H1 (cell line): ENCODE results near the gene CEACAM16. TPM values are rescaled to one million over a fixed set of nuclear protein-coding genes. Genes with fewer than 3 reads are reported as not detected.

ENCODE experiments used
- CTCF ChIA-PET: fragments of 300-600 bp; sonication (Branson Sonifier 250); formaldehyde crosslinking; loops from one replicate; lab custom pipeline; 2021; ENCODE audit not compliant: partially characterized antibody; lab: Charles Lee
- POLR2A ChIA-PET: fragments of 300-600 bp; sonication (Branson Sonifier 250); formaldehyde crosslinking; loops from one replicate; lab custom pipeline; 2021; ENCODE audit warnings: inconsistent platforms; ENCODE audit not compliant: partially characterized antibody; lab: Charles Lee
- DNase-seq, 2 experiments: peaks; one replicate each; pipeline versions ENCODE4 v3.0.0 to v3.0.0-alpha.2; 2010 to 2022; ENCODE audit warnings: low spot score in 2 of 2, low read depth in 1 of 2, mixed read lengths in 1 of 2
- FAIRE-seq: peaks from 2 replicates; lab custom pipeline; 2011; peaks lifted over from hg19 to GRCh38; lab: Jason Lieb, UNC
- H2AFZ ChIP-seq: 2 replicates; pipeline ENCODE4 v1.8.1; 2012; ENCODE audit warnings: low read length, inconsistent platforms
- H2AK5ac ChIP-seq: 2 replicates; pipeline ENCODE4 v1.6.1; 2013; ENCODE audit warnings: low read depth, low read length
- H2BK120ac ChIP-seq: replicated peaks from 2 replicates; pipeline ENCODE3; 2013; ENCODE audit warnings: low read depth, low read length, inconsistent platforms
- H2BK12ac ChIP-seq: 2 replicates; pipeline ENCODE4 v1.6.1; 2013; ENCODE audit warnings: low read depth, low read length
- H2BK15ac ChIP-seq: 2 replicates; pipeline ENCODE4 v1.6.1; 2013; ENCODE audit warnings: low read length
- H2BK20ac ChIP-seq: 2 replicates; pipeline ENCODE4 v1.6.1; 2013; ENCODE audit warnings: low read length
- H2BK5ac ChIP-seq: 2 replicates; pipeline ENCODE4 v1.6.1; 2013; ENCODE audit warnings: low read depth, low read length
- H3K14ac ChIP-seq: 2 replicates; pipeline ENCODE4 v1.6.1; 2013; ENCODE audit warnings: inconsistent platforms; ENCODE audit not compliant: insufficient read length
- H3K18ac ChIP-seq: 2 replicates; pipeline ENCODE4 v1.6.1; 2013; ENCODE audit warnings: low read length; ENCODE audit errors: extremely low read depth
- H3K23ac ChIP-seq: 2 replicates; pipeline ENCODE4 v1.6.1; 2013; ENCODE audit warnings: inconsistent platforms; ENCODE audit not compliant: insufficient read length
- H3K23me2 ChIP-seq: 2 replicates; pipeline ENCODE4 v1.6.1; 2013; ENCODE audit warnings: low read depth, low read length
- H3K27ac ChIP-seq: 2 replicates; pipeline ENCODE4 v1.6.1; 2011; ENCODE audit warnings: low read depth, low read length, inconsistent platforms
- H3K27me3 ChIP-seq, 4 experiments: replicated peaks in 1 of 4; 1 replicate in 1 of 4; 2 replicates in 3 of 4; pipeline versions ENCODE4 v1.6.1 to v1.8.1; 2011 to 2013; ENCODE audit warnings: low read length in 3 of 4, mild to moderate bottlenecking in 3 of 4, inconsistent platforms in 2 of 4, mixed read lengths in 2 of 4, moderate library complexity in 1 of 4; ENCODE audit not compliant: control insufficient read depth in 3 of 4, insufficient read depth in 3 of 4; ENCODE audit errors: extremely low read depth in 1 of 4
- H3K36me3 ChIP-seq, 4 experiments: 2 replicates each; pipeline versions ENCODE4 v1.6.1 to v1.8.1; 2011 to 2013; ENCODE audit warnings: mild to moderate bottlenecking in 4 of 4, low read length in 3 of 4, moderate library complexity in 2 of 4, control low read depth in 1 of 4, inconsistent platforms in 1 of 4; ENCODE audit not compliant: insufficient read depth in 4 of 4, control insufficient read depth in 2 of 4
- H3K4ac ChIP-seq: replicated peaks from 2 replicates; pipeline ENCODE3; 2013; ENCODE audit warnings: low read length, low read depth, mixed read lengths, inconsistent platforms; ENCODE audit not compliant: insufficient read length
- H3K4me1 ChIP-seq, 4 experiments: replicated peaks in 1 of 4; 1 replicate in 1 of 4; 2 replicates in 3 of 4; pipeline versions ENCODE4 v1.6.1 to v1.8.1; 2011 to 2013; ENCODE audit warnings: low read length in 3 of 4, inconsistent platforms in 2 of 4, mixed read lengths in 1 of 4; ENCODE audit not compliant: insufficient read depth in 4 of 4, control insufficient read depth in 3 of 4
- H3K4me2 ChIP-seq, 2 experiments: 2 replicates each; pipeline versions ENCODE4 v1.6.1 to v1.8.1; 2011 to 2013; ENCODE audit warnings: low read depth in 2 of 2, low read length in 2 of 2, control low read depth in 1 of 2, inconsistent platforms in 1 of 2, mild to moderate bottlenecking in 1 of 2; ENCODE audit not compliant: insufficient read depth in 1 of 2
- H3K4me3 ChIP-seq, 4 experiments: fragments of 200-600, 300-600 bp in 1 of 4; sonication (generic), shearing (Covaris generic), sonication (Bioruptor Twin) in 1 of 4; 2 replicates each; pipeline versions ENCODE4 v1.5.1 to v1.8.1; 2011 to 2016; ENCODE audit warnings: low read length in 4 of 4, low read depth in 3 of 4, control low read depth in 2 of 4, inconsistent platforms in 2 of 4, mild to moderate bottlenecking in 2 of 4, mixed read lengths in 1 of 4, moderate library complexity in 1 of 4; ENCODE audit not compliant: insufficient read depth in 2 of 4; ENCODE audit errors: extremely low read depth in 1 of 4
- H3K56ac ChIP-seq: replicated peaks from 2 replicates; pipeline ENCODE3; 2013; ENCODE audit warnings: low read depth, mild to moderate bottlenecking, mixed read lengths, low read length, inconsistent platforms; ENCODE audit not compliant: insufficient read length
- H3K79me1 ChIP-seq: 2 replicates; pipeline ENCODE4 v1.6.1; 2013; ENCODE audit warnings: low read depth, low read length, control low read depth
- H3K79me2 ChIP-seq, 2 experiments: 2 replicates each; pipeline versions ENCODE4 v1.6.1 to v1.8.1; 2012 to 2013; ENCODE audit warnings: low read length in 2 of 2, mild to moderate bottlenecking in 2 of 2, inconsistent platforms in 1 of 2; ENCODE audit not compliant: insufficient read depth in 2 of 2, control insufficient read depth in 1 of 2
- H3K9ac ChIP-seq, 4 experiments: replicated peaks in 1 of 4; 1 replicate in 1 of 4; 2 replicates in 3 of 4; pipeline versions ENCODE4 v1.6.1 to v1.8.1; 2011 to 2013; ENCODE audit warnings: low read depth in 3 of 4, low read length in 3 of 4, control low read depth in 2 of 4, mild to moderate bottlenecking in 2 of 4, moderate library complexity in 2 of 4, inconsistent platforms in 1 of 4; ENCODE audit errors: extremely low read depth in 1 of 4
- H3K9me3 ChIP-seq, 2 experiments: 2 replicates each; pipeline versions ENCODE4 v1.6.1 to v1.8.1; 2012 to 2013; ENCODE audit warnings: mild to moderate bottlenecking in 2 of 2, moderate library complexity in 2 of 2, control low read depth in 1 of 2, inconsistent platforms in 1 of 2, low read depth in 1 of 2, low read length in 1 of 2, mixed read lengths in 1 of 2; ENCODE audit not compliant: insufficient read depth in 2 of 2
- H4K20me1 ChIP-seq, 2 experiments: replicated peaks in 1 of 2; 2 replicates each; pipeline versions ENCODE3 to v1.8.1; 2011 to 2013; ENCODE audit warnings: inconsistent platforms in 2 of 2, low read length in 2 of 2, mild to moderate bottlenecking in 1 of 2; ENCODE audit not compliant: insufficient read depth in 2 of 2, control insufficient read depth in 1 of 2
- H4K5ac ChIP-seq: 2 replicates; pipeline ENCODE4 v1.6.1; 2013; ENCODE audit warnings: low read length, low read depth, mixed read lengths, inconsistent platforms; ENCODE audit not compliant: insufficient read length
- H4K8ac ChIP-seq: 2 replicates; pipeline ENCODE4 v1.8.0; 2013; ENCODE audit warnings: mild to moderate bottlenecking, moderate library complexity, low read length, inconsistent platforms; ENCODE audit not compliant: insufficient read depth; ENCODE audit errors: extremely low read depth
- H4K91ac ChIP-seq: replicated peaks from 2 replicates; pipeline ENCODE3; 2013; ENCODE audit warnings: low read length, mixed read lengths, inconsistent platforms; ENCODE audit not compliant: insufficient read length
- CREB1 ChIP-seq: IDR thresholded peaks from 2 replicates; pipeline ENCODE4 v1.6.1; 2012; ENCODE audit warnings: inconsistent platforms
- CTCF ChIP-seq, 3 experiments: IDR thresholded peaks; 1 replicate in 2 of 3; 2 replicates in 1 of 3; pipeline versions ENCODE4 v1.5.1 to v1.6.1; 2011; ENCODE audit warnings: low read length in 3 of 3, mild to moderate bottlenecking in 3 of 3, inconsistent platforms in 2 of 3, low read depth in 1 of 3, moderate library complexity in 1 of 3; ENCODE audit not compliant: insufficient read depth in 1 of 3; ENCODE audit errors: control extremely low read depth in 1 of 3
- EGR1 ChIP-seq: IDR thresholded peaks from 2 replicates; pipeline ENCODE4 v1.6.1; 2011; ENCODE audit warnings: low read depth, low read length, borderline replicate concordance
- GTF2F1 ChIP-seq: IDR thresholded peaks from 2 replicates; pipeline ENCODE4 v1.6.1; 2012; ENCODE audit warnings: low read depth, low read length, improper control_type of control experiment, borderline replicate concordance
- JUN ChIP-seq: IDR thresholded peaks from 2 replicates; pipeline ENCODE4 v1.6.1; 2011; ENCODE audit warnings: low read depth, mild to moderate bottlenecking, improper control_type of control experiment, low read length
- MAX ChIP-seq: IDR thresholded peaks from 2 replicates; pipeline ENCODE4 v1.6.1; 2012; ENCODE audit warnings: inconsistent platforms
- RAD21 ChIP-seq, 2 experiments: IDR thresholded peaks in 1 of 2; conservative IDR thresholded peaks in 1 of 2; 2 replicates each; pipeline ENCODE4 v1.6.1; 2011; ENCODE audit warnings: low read depth in 2 of 2, low read length in 2 of 2, improper control_type of control experiment in 1 of 2, inconsistent platforms in 1 of 2, mild to moderate bottlenecking in 1 of 2, moderate library complexity in 1 of 2
- SAP30 ChIP-seq: fragments of 300-600 bp; sonication (generic); IDR thresholded peaks from 2 replicates; pipeline ENCODE4 v1.7.1; 2012; ENCODE audit warnings: low read length, moderate library complexity, mild to moderate bottlenecking, inconsistent platforms; ENCODE audit not compliant: insufficient read depth, insufficient replicate concordance
- SIRT6 ChIP-seq: IDR thresholded peaks from one replicate; pipeline ENCODE4 v1.7.1; 2012; ENCODE audit warnings: low read length, inconsistent platforms
- SRF ChIP-seq: IDR thresholded peaks from 2 replicates; pipeline ENCODE4 v1.6.1; 2011; ENCODE audit warnings: mild to moderate bottlenecking, low read depth, low read length, moderate library complexity
- TBP ChIP-seq: IDR thresholded peaks from 2 replicates; pipeline ENCODE4 v1.6.1; 2011; ENCODE audit warnings: low read depth, low read length, improper control_type of control experiment
- WGBS, 2 experiments: shearing (Covaris generic) in 1 of 2; methylation state at CpG; one replicate each; pipeline versions ENCODE4 v1.1.6 to v1.1.7; 2013 to 2015; ENCODE audit warnings: low lambda C conversion rate in 2 of 2, mixed read lengths in 2 of 2, inconsistent platforms in 1 of 2, low coverage in 1 of 2, missing lambda C conversion rate in 1 of 2; ENCODE audit not compliant: insufficient replicate concordance in 2 of 2, insufficient coverage in 1 of 2, insufficient read length in 1 of 2; ENCODE audit errors: extremely low coverage in 1 of 2, missing lambda C conversion rate in 1 of 2; 5-methylcytosine and 5-hydroxymethylcytosine counted together
- polyA plus RNA-seq, 7 experiments: library from polyadenylated mRNA; depleted of rRNA in 3 of 7; stranded (reverse) in 5 of 7; unstranded in 2 of 7; fragments of >200 nt in 5 of 7; fragments of 200-250 nt in 2 of 7; gene quantifications; 1 replicate in 5 of 7; 2 replicates in 1 of 7; 4 replicates in 1 of 7; pipeline versions ENCODE4 v1.2.1 to v1.2.3, GENCODE V29; 2011 to 2013; ENCODE audit warnings: missing spikeins in 2 of 7, mixed read lengths in 2 of 7
- total RNA-seq: library from RNA; stranded (reverse); fragmentation: NEBNext Ultra II Directional; extraction: Animal tissue kit (Norgen Biotek cat#: 25700); gene quantifications from 2 replicates; pipeline ENCODE4 v1.2.1, GENCODE V29; 2021

The CEACAM16 gene
- total and polyA plus RNA-seq, 2 of the 8 experiments (the other 6 are each of a cell fraction or from before 2014, with no cell fraction given): not detected

GRCh38 chr19:44701228-44701627 lies 2.3 kb downstream of the CEACAM16 start:
- no peaks in the 10 kb centered on the region for H3K79me2 ChIP-seq
- H3K79me1 ChIP-seq: no peaks in the 10 kb centered on the region
- H3K56ac ChIP-seq: no peak overlapping the region
- no peak overlapping the region for H4K5ac ChIP-seq
- no peak overlapping the region for H3K4me3 ChIP-seq
- no peak overlapping the region for H2BK120ac ChIP-seq
- H2BK5ac ChIP-seq: no peak overlapping the region
- no peak overlapping the region for H4K91ac ChIP-seq
- POLR2A ChIA-PET: interaction anchor here (0.6 to 1.4 kb wide), 2 partner anchors 13 to 103 kb away, joined by 3 to 4 read pairs; no protein-coding TSS in a partner anchor
- CTCF ChIA-PET: interaction anchor here (0.6 to 1.5 kb wide), 3 partner anchors 25 to 143 kb away, joined by 3 to 5 read pairs (median 3); no protein-coding TSS in a partner anchor
- 0 out of 7 replicates have a peak, but pooled peaks cover 0 to 2% (median 0%) of the 10 kb centered on the region in 4 experiments for H3K27me3 ChIP-seq
- no peak overlapping the region for H3K18ac ChIP-seq
- H4K20me1 ChIP-seq: no peaks in the 10 kb centered on the region
- H3K9ac ChIP-seq: no peak overlapping the region
- H3K23me2 ChIP-seq: no peaks in the 10 kb centered on the region; the same call in 1 of the 2 replicates
- no peak overlapping the region for H2AK5ac ChIP-seq
- H2BK15ac ChIP-seq: no peak overlapping the region
- no peak overlapping the region for H3K4me2 ChIP-seq
- FAIRE-seq (no peak), DNase-seq (no peak)
- no peak overlapping the region for H3K14ac ChIP-seq
- H2AFZ ChIP-seq: no peak overlapping the region
- no peak overlapping the region for H3K23ac ChIP-seq
- H3K36me3 ChIP-seq: no peaks in the 10 kb centered on the region
- H3K4me1 ChIP-seq: peaks cover 0 to 7% (median 2%) of the 10 kb centered on the region in 4 experiments; a peak in 3 of 7 replicates
- H3K4ac ChIP-seq: no peak overlapping the region
- no peaks in the 10 kb centered on the region for H3K9me3 ChIP-seq
- no peak overlapping the region for H2BK20ac ChIP-seq
- H3K27ac ChIP-seq: no peak overlapping the region
- 89% methylated on average over 15 of the region's 15 CpGs; no CpG with 5 or more reads in 1 of the 2 experiments for WGBS, 2 experiments
- H4K8ac ChIP-seq: no peak overlapping the region
- H2BK12ac ChIP-seq: peak overlapping the region; percentile 27; the same call in 1 of the 2 replicates
- no peak for TF ChIP-seq SRF
- no peak for TF ChIP-seq TBP
- TF ChIP-seq SAP30: no peak
- no peak for TF ChIP-seq GTF2F1
- TF ChIP-seq RAD21 (IDR thresholded peaks at IDR 0.05 in 1 of 2, conservative IDR thresholded peaks at IDR 0.05 in 1 of 2; ENCODE audit: low read depth in 2 of 2, low read length in 2 of 2): no peak
- no peak for TF ChIP-seq JUN
- no peak for TF ChIP-seq CTCF (IDR thresholded peaks at IDR 0.05; ENCODE audit: control extremely low read depth in 1 of 3, insufficient read depth in 1 of 3, low read depth in 1 of 3, low read length in 3 of 3)
- no peak for TF ChIP-seq MAX
- no peak for TF ChIP-seq SIRT6
- no peak for TF ChIP-seq EGR1
- TF ChIP-seq CREB1: no peak
